ENCODE results near the gene KIF6. TPM values are rescaled to one million over a fixed set of nuclear protein-coding genes. Genes with fewer than 3 reads are reported as not detected.

Gene KIF6
- total RNA-seq, 5 donors from 2014 or later (not counting 1 experiment from before 2014, with no cell fraction given): 0.53 TPM; not detected in 4

DNA sequence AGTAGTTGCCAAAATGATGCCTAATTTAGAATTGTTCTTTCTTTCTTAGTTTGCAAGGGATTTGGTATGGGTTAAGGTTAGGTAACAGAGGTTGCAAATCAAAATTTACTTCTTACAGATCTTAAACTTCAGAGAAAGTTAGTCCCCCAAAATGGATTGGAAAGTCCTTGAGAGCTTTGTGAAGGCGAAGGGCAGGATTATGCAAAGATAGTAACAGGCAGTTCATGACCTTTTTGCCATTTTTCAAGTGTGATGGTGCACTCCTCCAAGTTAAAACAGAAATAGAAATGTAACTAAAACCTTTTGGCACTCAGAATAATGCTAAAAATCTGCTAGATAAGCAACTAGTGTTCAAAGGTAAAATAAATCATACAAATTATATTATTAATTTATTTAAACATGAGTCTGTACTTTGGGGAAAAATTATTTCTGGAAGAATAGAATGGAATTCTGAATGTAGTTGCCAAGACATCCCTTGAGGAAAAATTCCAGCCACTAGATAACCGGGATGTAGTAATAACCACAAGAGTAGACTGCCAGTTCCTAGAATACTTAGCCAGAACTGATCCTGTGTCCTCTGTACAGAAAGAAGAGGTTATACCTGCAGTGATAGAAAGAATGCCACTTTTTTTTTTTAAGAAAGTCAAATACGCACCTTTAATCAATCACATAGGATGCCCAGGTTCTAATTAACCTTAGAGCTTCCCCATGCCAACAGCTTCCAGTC, 35.2 kb upstream of the KIF6 start:
- Mint-ChIP-seq H3K9me3 (peaks cover 0 to 6% (median 0%) of the 10 kb centered on the region in 3 donors), H3K27me3 (peaks cover 15 to 45% of the 10 kb centered on the region in 2 donors), H3K4me3 (no peak overlapping the region), H3K36me3 (no peaks in the 10 kb centered on the region), H3K27ac (no peak overlapping the region), H3K4me1 (no peaks in the 10 kb centered on the region)
- H3K36me3 ChIP-seq (ENCODE audit: control insufficient read depth in 2 of 2, extremely low read depth in 1 of 2, insufficient read depth in 1 of 2, low read length in 1 of 2): no peaks in the 10 kb centered on the region
- CTCF ChIA-PET: no interaction called here
- no peaks in the 10 kb centered on the region for H3K4me1 ChIP-seq (ENCODE audit: control insufficient read depth in 1 of 2, extremely low read depth in 1 of 2, insufficient read depth in 2 of 2, low read length in 2 of 2)
- POLR2A ChIA-PET: no interaction called here
- no peak for ATAC-seq (replicated peaks in 1 of 4)
- peaks cover 0 to 4% of the 10 kb centered on the region in 2 experiments for H3K27me3 ChIP-seq (replicated peaks in 1 of 2; ENCODE audit: control insufficient read depth in 2 of 2, extremely low read depth in 1 of 2, insufficient read depth in 2 of 2, low read length in 1 of 2)
- no peak overlapping the region for H3K27ac ChIP-seq (ENCODE audit: low read length)
- no peak overlapping the region for H3K4me3 ChIP-seq (ENCODE audit: control insufficient read depth in 1 of 2, extremely low read depth in 1 of 2, low read length in 1 of 2)
- DNase-seq: no peak
- WGBS (ENCODE audit: insufficient coverage): no CpG with 5 or more reads among the region's 3 CpGs
- no peaks in the 10 kb centered on the region for H3K9me3 ChIP-seq

DNA sequence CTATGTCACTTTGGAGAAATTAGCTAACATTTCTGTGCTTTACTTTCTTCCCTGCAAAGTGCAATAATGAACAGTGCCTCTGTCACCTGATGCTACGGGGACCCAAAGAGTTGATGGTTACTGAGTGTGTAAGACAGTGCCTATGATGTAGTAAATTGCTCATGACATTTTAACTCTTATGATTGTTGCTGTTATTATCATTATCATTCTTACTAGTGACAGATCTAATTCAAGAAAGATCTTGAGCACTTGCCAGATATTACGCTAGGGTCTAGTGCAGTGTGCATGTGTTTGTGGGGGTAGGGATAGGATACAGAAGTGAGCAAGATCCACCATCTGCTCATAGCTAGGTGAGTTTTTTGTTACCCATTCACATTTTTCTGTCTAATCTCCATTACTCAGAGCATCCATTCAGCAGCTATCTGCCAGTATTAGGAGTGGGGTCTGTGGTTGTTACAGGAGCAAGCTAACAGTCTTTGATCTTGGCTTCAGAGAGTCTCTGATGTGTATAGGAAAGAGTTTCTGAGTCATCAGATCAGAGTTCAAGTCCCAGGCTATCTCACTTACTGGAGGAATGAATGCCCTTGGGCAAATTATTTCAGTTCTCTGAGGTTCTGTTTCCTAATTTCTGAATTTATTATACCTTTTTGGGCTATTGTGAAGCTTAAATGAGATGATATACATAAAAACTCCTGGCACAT, 33.8 kb upstream of the KIF6 start:
- CTCF ChIA-PET: no interaction called here
- no peaks in the 10 kb centered on the region for H3K9me3 ChIP-seq
- H3K4me3 Mint-ChIP-seq: no peak overlapping the region
- no peaks in the 10 kb centered on the region for H3K4me1 ChIP-seq (ENCODE audit: control insufficient read depth in 1 of 2, extremely low read depth in 1 of 2, insufficient read depth in 2 of 2, low read length in 2 of 2)
- DNase-seq (no peak), ATAC-seq (replicated peaks in 1 of 4) (peak in 1 of 4 experiments; percentile 9)
- H3K27me3 ChIP-seq (replicated peaks in 1 of 2; ENCODE audit: control insufficient read depth in 2 of 2, extremely low read depth in 1 of 2, insufficient read depth in 2 of 2, low read length in 1 of 2): peaks cover 0 to 4% of the 10 kb centered on the region in 2 experiments
- WGBS (ENCODE audit: insufficient coverage): no CpG with 5 or more reads among the region's 2 CpGs
- no peak overlapping the region for H3K4me3 ChIP-seq (ENCODE audit: control insufficient read depth in 1 of 2, extremely low read depth in 1 of 2, low read length in 1 of 2)
- no peak overlapping the region for H3K27ac Mint-ChIP-seq
- H3K27ac ChIP-seq (ENCODE audit: low read length): no peak overlapping the region
- no peaks in the 10 kb centered on the region for H3K36me3 ChIP-seq (ENCODE audit: control insufficient read depth in 2 of 2, extremely low read depth in 1 of 2, insufficient read depth in 1 of 2, low read length in 1 of 2)
- POLR2A ChIA-PET: no interaction called here
- no peaks in the 10 kb centered on the region for H3K4me1 Mint-ChIP-seq
- H3K27me3 Mint-ChIP-seq: peaks cover 13 to 38% of the 10 kb centered on the region in 2 donors
- H3K36me3 Mint-ChIP-seq: no peaks in the 10 kb centered on the region
- peaks cover 0 to 6% (median 0%) of the 10 kb centered on the region in 3 donors for H3K9me3 Mint-ChIP-seq

DNA sequence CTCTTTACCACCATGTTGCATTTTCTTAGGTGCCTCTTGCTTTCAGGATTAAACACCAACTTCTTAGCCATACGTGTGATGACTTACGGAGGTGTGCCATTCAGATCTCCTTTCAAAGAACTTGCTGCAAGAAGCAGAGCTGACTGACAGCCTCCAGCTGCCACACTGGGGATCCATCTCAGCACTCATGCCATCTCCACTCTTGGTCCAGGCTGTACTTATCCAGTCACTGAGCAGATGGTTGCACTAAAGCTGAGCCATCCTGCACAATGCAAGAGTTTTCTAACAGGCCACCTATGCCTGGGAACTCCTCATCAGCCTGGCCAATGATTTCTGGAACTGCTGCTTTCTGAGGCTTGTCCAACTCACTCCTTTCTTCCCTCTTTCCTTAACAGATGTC, 31.4 kb upstream of the KIF6 start:
- ATAC-seq (replicated peaks in 1 of 4): no peak
- Histone ChIP-seq H3K36me3 (ENCODE audit: control insufficient read depth in 2 of 2, extremely low read depth in 1 of 2, insufficient read depth in 1 of 2, low read length in 1 of 2) (no peaks in the 10 kb centered on the region), H3K27me3 (replicated peaks in 1 of 2; ENCODE audit: control insufficient read depth in 2 of 2, extremely low read depth in 1 of 2, insufficient read depth in 2 of 2, low read length in 1 of 2) (peaks cover 0 to 4% of the 10 kb centered on the region in 2 experiments), H3K4me1 (ENCODE audit: control insufficient read depth in 1 of 2, extremely low read depth in 1 of 2, insufficient read depth in 2 of 2, low read length in 2 of 2) (no peaks in the 10 kb centered on the region), H3K27ac (ENCODE audit: low read length) (no peak overlapping the region), H3K9me3 (no peaks in the 10 kb centered on the region), H3K4me3 (ENCODE audit: control insufficient read depth in 1 of 2, extremely low read depth in 1 of 2, low read length in 1 of 2) (no peak overlapping the region)
- Mint-ChIP-seq H3K9me3 (peaks cover 0 to 6% (median 0%) of the 10 kb centered on the region in 3 donors), H3K27ac (no peak overlapping the region), H3K4me3 (no peak overlapping the region), H3K36me3 (no peaks in the 10 kb centered on the region), H3K27me3 (peaks cover 8 to 27% of the 10 kb centered on the region in 2 donors), H3K4me1 (no peaks in the 10 kb centered on the region)
- 95% methylated on average over 2 of the region's 2 CpGs for WGBS (ENCODE audit: insufficient coverage)
- no peak for DNase-seq
- POLR2A ChIA-PET: no interaction called here
- CTCF ChIA-PET: no interaction called here

DNA sequence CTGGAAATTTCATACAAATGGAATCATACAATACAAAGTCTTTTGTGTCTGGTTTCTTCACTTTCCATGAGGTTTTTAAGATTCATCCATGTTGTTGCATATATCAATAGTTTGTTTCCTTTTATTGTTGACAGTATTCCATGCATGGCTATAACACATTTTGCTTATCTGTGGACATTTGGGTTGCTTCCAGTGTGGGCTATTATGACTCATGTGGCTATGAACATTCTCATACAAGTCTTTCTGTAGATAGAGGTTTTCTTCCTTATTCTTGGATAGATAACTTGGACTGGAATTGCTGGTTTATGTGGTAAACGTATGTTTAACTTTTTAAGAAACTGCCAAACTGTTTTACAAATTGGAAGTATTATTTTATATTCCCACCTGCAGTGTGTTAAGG, 30.0 kb upstream of the KIF6 start:
- Histone ChIP-seq H3K9me3 (no peaks in the 10 kb centered on the region), H3K4me1 (ENCODE audit: control insufficient read depth in 1 of 2, extremely low read depth in 1 of 2, insufficient read depth in 2 of 2, low read length in 2 of 2) (no peaks in the 10 kb centered on the region), H3K36me3 (ENCODE audit: control insufficient read depth in 2 of 2, extremely low read depth in 1 of 2, insufficient read depth in 1 of 2, low read length in 1 of 2) (no peaks in the 10 kb centered on the region), H3K27me3 (replicated peaks in 1 of 2; ENCODE audit: control insufficient read depth in 2 of 2, extremely low read depth in 1 of 2, insufficient read depth in 2 of 2, low read length in 1 of 2) (peaks cover 0 to 8% of the 10 kb centered on the region in 2 experiments), H3K4me3 (ENCODE audit: control insufficient read depth in 1 of 2, extremely low read depth in 1 of 2, low read length in 1 of 2) (no peak overlapping the region), H3K27ac (ENCODE audit: low read length) (no peak overlapping the region)
- ChIA-PET CTCF (no interaction called here), POLR2A (no interaction called here)
- no peaks in the 10 kb centered on the region for H3K36me3 Mint-ChIP-seq
- no peak overlapping the region for H3K27ac Mint-ChIP-seq
- peaks cover 5 to 25% of the 10 kb centered on the region in 2 donors for H3K27me3 Mint-ChIP-seq
- no peaks in the 10 kb centered on the region for H3K4me1 Mint-ChIP-seq
- no CpG with 5 or more reads among the region's 1 CpG for WGBS (ENCODE audit: insufficient coverage)
- peaks cover 0 to 6% (median 0%) of the 10 kb centered on the region in 3 donors for H3K9me3 Mint-ChIP-seq
- DNase-seq (no peak), ATAC-seq (replicated peaks in 1 of 4) (no peak)
- no peak overlapping the region for H3K4me3 Mint-ChIP-seq

DNA sequence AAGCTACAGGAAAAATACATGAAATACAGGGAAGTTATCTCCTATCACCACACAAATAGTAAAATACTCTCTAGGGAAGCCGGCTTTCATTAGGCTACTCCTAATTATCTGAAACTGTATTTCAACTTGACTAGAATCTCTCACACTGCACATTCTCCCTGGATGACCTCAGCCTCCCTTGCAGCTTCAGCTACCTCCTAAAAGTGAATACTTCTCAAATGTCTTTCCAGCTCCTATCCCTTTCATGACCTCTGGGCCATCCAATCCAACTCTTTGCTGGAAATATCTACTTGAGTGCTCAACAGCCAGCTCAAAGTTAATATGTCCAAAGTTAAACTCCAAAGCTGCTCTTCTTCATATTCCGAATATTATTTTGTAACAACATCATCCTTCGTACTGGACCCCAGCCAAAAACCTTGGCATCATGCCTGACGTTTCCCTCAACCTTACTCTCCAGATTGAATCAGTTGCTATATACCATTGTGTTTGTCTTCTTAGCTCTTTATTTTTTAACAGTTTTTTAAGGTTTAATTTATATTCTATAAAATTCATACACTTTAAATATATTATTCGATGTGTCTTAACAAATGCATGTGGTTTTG, 29.4 kb upstream of the KIF6 start:
- H3K27ac ChIP-seq (ENCODE audit: low read length): no peak overlapping the region
- H3K4me3 ChIP-seq (ENCODE audit: control insufficient read depth in 1 of 2, extremely low read depth in 1 of 2, low read length in 1 of 2): no peak overlapping the region
- Mint-ChIP-seq H3K4me1 (no peaks in the 10 kb centered on the region), H3K27me3 (peaks cover 4 to 25% of the 10 kb centered on the region in 2 donors), H3K36me3 (no peaks in the 10 kb centered on the region), H3K4me3 (no peak overlapping the region), H3K27ac (no peak overlapping the region), H3K9me3 (peaks cover 0 to 6% (median 0%) of the 10 kb centered on the region in 3 donors)
- H3K27me3 ChIP-seq (replicated peaks in 1 of 2; ENCODE audit: control insufficient read depth in 2 of 2, extremely low read depth in 1 of 2, insufficient read depth in 2 of 2, low read length in 1 of 2): peaks cover 0 to 8% of the 10 kb centered on the region in 2 experiments
- DNase-seq (no peak), ATAC-seq (replicated peaks in 1 of 4) (no peak)
- ChIA-PET CTCF (interaction anchor here in 1 of 2 donors (0.6 kb wide), 1 partner anchor 528 kb away, joined by 3 read pairs; no protein-coding TSS in a partner anchor), POLR2A (no interaction called here)
- 100% methylated on average over 2 of the region's 5 CpGs for WGBS (ENCODE audit: insufficient coverage)
- no peaks in the 10 kb centered on the region for H3K4me1 ChIP-seq (ENCODE audit: control insufficient read depth in 1 of 2, extremely low read depth in 1 of 2, insufficient read depth in 2 of 2, low read length in 2 of 2)
- no peaks in the 10 kb centered on the region for H3K9me3 ChIP-seq
- no peaks in the 10 kb centered on the region for H3K36me3 ChIP-seq (ENCODE audit: control insufficient read depth in 2 of 2, extremely low read depth in 1 of 2, insufficient read depth in 1 of 2, low read length in 1 of 2)

DNA sequence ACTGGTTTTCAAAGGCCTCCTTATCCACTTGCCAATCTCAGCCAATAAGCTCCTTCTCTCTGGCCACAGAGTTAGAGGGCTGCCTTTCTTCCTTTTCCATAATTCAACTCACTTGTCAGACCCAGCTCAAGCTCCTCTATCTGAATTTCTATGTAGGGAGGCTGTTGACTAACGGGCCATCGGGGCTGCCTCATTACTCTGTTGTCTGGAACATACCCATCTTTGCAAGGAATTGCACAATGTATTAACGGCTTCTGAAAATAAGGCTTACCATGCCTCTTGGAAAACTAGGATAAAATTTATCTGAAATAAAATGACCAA, 28.5 kb upstream of the KIF6 start:
- Mint-ChIP-seq H3K9me3 (peaks cover 0 to 6% (median 0%) of the 10 kb centered on the region in 3 donors), H3K4me1 (no peaks in the 10 kb centered on the region), H3K27ac (no peak overlapping the region), H3K36me3 (no peaks in the 10 kb centered on the region), H3K4me3 (no peak overlapping the region), H3K27me3 (peaks cover 9 to 24% of the 10 kb centered on the region in 2 donors)
- H3K4me1 ChIP-seq (ENCODE audit: control insufficient read depth in 1 of 2, extremely low read depth in 1 of 2, insufficient read depth in 2 of 2, low read length in 2 of 2): no peaks in the 10 kb centered on the region
- H3K27me3 ChIP-seq (replicated peaks in 1 of 2; ENCODE audit: control insufficient read depth in 2 of 2, extremely low read depth in 1 of 2, insufficient read depth in 2 of 2, low read length in 1 of 2): peaks cover 0 to 8% of the 10 kb centered on the region in 2 experiments
- no peak overlapping the region for H3K4me3 ChIP-seq (ENCODE audit: control insufficient read depth in 1 of 2, extremely low read depth in 1 of 2, low read length in 1 of 2)
- POLR2A ChIA-PET: no interaction called here
- no peak for ATAC-seq (replicated peaks in 1 of 4)
- no peak overlapping the region for H3K27ac ChIP-seq (ENCODE audit: low read length)
- H3K9me3 ChIP-seq: no peaks in the 10 kb centered on the region
- CTCF ChIA-PET: no interaction called here
- no peaks in the 10 kb centered on the region for H3K36me3 ChIP-seq (ENCODE audit: control insufficient read depth in 2 of 2, extremely low read depth in 1 of 2, insufficient read depth in 1 of 2, low read length in 1 of 2)
- no peak for DNase-seq
- WGBS (ENCODE audit: insufficient coverage): no CpG with 5 or more reads among the region's 3 CpGs

Measured in T-cell (primary cell).